ENCODE measurements around the gene METTL3.
A peak's percentile ranks its signal among the peaks of the same experiment; 100 is the strongest.
"Not testable (repeated sequence)": the region's sequence is repeated elsewhere in the genome, so short reads cannot be mapped to it uniquely, and the experiment has no call there.

Gene METTL3

DNA sequence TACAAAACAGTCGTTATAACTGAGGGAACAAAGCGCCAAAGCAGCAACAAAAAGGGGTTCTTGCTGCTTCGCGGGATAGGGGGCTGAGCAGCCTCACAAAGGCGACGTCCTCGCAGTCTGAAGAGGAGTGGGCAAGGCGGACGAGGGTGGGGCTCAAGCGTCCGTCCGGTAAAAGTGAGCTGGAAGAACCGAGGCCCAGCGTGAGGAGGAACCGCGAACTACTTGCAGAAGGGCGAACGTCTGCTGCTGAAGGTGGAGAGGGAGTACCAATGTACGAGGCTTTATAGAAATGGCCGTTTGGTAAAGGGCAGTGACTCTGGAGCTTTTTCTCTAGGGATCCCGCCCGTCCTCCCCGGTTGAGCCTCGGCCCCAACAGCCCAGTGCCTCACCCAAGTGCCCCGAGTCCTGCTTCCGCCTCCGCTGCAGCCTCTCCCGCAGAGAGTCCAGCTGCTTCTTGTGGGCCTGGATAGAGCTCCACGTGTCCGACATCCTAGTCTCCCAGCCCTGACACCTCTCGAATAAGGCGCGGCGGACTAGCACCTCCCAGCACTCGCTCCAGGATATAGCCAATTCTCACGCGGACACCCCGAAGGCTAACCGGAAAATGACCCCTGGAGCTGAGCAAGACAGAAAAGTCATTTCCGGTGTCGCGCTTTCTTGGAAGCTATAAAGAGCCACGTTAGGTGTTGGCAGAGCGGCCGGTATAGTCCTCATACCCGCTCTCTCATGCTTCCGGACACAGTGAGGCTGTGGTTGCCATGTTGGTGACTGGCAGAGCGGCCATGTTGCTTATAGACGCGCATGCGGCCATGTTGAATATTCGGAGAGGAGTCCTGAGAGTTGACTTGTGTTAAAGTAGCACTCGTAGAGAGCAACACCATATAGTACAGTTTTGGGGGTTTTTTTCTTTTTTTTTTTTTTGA lies at the start of gene METTL3:
Gene METTL3 (minus strand): TSS at position 606 of the 923 bp plus-strand sequence. CDS start 117 bp downstream, at position 489.
- peak; percentile 82 to 88 for DNase-seq (ENCODE audit: low read depth in 2 of 2, low spot score in 1 of 2)

DNA sequence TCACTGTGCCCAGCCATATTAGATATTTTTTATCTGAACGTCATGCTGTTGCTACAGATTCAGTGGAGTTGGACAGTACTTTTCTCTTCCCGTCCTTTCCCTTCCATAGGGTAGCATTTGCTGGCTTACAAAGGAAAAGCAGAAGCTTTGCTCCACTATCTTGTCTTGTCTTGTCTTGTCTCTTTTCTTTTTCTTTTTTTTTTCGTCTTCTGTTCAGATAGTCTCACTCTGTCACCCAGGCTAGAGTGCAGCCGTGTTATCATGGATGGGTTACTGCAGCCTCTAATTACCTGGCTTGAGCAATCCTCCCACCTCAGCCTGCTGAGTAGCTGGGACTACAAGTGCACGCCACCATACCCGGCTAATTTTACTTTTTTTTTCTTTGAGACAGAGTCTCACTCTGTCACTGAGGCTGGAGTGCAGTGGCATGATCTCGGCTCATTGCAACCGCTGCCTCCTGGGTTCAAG lies 47.6 kb upstream of the METTL3 start:
- no peak for DNase-seq (ENCODE audit: low read depth in 2 of 2, low spot score in 1 of 2)

DNA sequence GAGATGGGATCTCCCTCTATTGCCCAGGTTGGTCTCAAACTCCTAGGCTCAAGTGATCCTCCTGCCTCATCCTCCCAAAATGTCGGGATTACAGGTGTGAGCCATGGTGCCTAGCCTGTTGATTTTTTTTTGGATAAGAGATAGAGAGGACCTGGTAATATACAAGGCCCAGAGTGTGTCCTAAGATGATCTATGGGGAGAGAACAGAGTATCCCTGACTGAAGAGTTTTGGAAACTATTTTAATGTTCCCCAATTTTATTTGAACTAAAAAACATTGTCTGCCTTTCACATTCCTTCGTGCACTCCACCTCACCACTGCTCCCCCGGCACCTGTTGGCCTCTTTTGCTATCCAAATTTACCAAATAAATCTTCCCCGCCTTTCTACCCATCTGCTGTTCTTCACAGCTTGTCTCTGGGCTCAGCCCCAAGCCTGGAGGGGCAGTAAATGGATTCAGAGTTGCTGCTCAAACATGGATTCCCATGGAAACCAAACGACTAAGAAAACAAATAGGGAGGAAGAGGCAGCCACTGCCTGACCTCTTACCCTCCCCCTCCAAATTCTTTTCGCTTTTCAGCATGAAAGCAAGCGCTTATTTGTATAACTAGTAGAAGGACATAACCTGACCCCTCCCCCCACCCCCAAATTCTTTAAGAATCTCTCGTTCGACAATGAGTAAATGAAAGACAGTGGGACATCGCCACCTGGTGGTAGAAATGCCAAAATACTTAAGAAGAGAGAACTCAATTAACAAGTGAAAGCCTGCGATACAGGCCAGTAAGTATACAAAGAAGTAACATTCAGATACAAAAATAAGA lies 46.2 kb upstream of the METTL3 start:
- peak; percentile 40 to 70 for DNase-seq (ENCODE audit: low read depth in 2 of 2, low spot score in 1 of 2)

DNA sequence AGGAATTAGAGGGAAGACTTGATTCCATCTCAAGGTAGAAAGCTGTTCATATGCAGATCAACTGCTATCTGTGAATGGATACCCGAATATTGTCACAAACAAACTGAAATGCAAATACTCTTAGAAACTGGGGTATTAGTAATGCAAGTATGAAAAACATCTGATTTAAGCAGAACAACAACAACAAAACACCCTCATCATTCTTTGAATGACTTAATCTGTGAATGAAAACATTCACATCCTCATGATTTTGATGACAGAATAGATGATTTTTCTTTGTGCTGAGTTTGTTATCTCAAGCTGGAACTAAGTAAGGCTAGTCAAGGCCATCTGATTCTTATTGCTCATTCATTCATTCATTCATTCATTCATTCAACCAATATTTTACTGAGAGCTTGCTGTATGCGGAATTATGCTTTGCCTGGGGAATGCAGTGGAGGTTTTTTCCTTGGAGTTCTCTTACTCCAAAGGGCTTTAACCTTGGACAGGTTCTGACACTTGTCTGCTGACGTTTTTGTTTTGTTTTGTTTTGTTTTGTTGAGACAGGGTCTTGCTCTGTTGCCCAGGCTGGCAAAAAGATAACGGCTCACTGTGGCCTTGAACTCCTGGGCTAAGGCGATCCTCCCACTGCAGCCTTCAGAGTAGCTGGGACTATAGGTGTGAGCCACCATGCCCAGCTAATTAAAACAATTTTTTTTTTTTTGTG lies 45.4 kb upstream of the METTL3 start:
- no peak for DNase-seq (ENCODE audit: low read depth in 2 of 2, low spot score in 1 of 2)

DNA sequence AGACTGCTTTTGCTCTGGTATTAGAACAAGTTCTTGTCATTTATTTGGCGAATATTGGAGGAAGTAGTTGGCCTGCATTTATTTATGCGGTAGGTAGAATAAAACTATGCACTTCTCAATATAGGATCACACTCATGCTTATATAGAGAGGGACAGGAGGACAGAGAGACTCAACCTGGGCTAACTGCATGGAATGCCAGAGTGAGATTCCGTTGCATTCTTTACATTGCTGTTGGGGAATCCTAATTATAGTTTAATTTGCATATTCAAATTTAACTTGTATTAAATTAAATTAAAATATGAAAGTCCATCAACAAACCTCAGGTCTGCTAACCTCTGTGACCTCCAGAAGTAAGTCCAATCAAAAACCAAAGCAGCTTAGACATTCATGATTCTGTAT lies 42.1 kb upstream of the METTL3 start:
- no peak for DNase-seq (ENCODE audit: low read depth in 2 of 2, low spot score in 1 of 2)

DNA sequence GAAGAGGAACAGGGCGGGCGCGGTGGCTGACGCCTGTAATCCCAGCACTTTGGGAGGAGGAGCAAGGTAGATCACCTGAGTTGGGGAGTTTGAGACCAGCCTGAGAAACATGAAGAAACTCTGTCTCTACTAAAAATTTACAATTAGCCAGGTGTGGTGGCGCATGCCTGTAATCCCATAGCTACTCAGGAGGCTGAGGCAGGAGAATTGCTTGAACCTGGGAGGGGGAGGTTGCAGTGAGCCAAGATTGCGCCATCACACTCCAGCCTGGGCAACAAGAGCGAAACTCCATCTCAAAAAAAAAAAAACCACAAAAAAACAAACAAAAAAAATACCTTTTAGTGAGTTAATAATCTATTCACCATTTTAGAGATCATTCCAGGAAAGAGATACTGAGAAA lies 33.4 kb upstream of the METTL3 start:
- DNase-seq (ENCODE audit: low read depth in 2 of 2, low spot score in 1 of 2), result not testable (repeated sequence)

DNA sequence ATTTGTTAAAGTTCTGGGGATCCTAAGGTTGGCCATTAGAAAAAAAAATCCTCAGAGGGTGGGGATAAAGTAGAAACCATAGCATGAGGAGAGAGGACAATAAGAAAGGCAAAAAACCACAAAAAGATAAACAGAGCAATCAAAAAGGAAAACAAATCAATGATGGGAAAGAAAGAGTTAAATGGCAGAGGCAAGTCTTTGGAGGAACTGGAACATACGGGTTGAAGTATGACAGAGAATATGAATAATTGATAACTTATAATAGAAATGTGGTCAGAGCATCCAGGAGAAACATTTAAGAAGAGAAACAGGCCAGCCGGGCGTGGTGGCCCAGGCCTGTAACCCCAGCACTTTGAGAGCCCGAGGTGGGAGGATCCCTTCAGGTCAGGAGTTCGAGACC lies 32.8 kb upstream of the METTL3 start:
- no peak for DNase-seq (ENCODE audit: low read depth in 2 of 2, low spot score in 1 of 2)

DNA sequence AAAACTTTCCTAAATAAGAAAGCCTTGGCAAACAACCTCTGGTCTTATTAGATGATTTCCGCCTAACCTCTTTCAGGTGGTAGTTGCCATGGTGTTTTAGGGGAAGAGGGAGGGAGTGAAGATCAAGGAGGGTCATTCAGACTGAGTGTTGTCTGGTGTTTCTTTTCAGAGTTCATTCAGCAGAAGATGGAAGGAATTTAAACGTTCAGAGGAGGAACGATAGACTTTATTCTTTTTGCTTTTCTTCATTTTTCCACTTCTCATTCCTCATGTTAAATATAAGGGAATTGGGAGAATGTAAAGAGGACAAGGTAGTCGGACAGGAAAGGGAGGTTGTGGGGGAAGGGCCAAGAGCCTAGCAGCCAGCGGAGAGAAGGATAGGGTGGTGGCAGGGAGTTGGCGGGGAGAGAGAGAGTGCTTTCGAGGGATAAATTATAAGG lies 32.4 kb upstream of the METTL3 start:
- no peak for DNase-seq (ENCODE audit: low read depth in 2 of 2, low spot score in 1 of 2)

DNA sequence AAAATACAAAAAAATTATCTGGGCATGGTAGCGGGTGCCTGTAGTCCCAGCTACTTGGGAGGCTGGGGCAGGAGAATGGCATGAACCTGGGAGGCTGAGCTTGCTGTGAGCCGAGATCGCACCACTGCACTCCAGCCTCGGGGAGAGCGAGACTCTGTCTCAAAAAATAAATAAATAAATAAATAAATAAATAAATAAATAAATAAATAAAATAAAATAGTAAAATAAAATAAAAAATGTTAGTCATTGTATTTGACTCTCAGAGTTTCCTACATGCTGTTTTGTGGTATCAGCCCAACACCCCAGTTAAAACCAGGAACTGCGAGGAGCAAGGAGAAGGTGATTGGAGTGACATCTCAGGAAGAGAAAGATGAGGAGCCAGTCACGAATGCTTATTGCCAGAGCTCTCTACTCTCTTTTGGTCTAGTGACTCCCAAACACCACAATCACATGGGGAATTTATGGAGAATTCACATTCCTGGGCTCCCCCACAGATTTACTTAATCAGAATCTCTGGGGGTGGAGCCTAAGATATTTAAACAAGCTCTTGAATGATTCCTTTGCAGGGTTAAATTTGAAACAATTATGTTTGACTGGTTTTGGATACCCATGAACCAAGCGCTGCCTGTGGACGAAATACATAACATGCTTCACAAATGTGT lies 30.4 kb upstream of the METTL3 start:
- DNase-seq (ENCODE audit: low read depth in 2 of 2, low spot score in 1 of 2), result no peak

DNA sequence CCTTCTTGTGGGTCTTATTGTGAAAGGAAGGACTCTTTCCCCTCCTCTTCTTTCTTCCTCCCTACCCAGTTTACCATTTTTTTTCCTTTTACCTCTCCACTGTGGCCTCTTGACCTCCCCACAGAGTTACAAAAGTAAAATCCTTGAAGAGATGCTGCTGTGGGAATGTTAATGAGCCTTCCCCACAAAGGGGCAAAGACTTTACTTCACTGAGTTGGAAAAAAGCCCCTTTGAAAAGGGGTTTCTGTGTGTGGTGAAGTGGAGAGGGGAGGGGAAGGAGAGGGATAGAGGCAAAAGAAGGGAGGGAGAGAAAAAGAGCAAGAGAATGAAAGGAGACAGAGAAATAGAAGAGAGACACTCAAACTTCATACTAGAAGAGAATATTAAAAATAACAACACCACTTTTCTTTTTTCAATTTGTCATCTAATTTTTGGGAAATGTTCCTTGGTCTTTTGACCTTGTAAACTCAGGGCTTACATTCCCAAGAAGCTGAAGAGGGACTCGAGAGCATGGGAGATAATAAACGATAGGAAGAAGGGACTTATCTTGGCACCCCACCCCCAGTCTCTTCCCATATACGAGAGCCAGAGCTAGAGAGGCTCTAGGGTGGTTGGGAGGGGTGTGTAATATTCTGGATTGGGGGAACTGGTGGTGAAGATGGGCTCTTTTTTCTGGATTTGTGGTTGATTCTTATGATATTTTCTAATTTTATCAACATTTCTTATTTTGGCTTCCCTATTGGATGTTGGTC lies 28.2 kb upstream of the METTL3 start:
- no peak for DNase-seq (ENCODE audit: low read depth in 2 of 2, low spot score in 1 of 2)

DNA sequence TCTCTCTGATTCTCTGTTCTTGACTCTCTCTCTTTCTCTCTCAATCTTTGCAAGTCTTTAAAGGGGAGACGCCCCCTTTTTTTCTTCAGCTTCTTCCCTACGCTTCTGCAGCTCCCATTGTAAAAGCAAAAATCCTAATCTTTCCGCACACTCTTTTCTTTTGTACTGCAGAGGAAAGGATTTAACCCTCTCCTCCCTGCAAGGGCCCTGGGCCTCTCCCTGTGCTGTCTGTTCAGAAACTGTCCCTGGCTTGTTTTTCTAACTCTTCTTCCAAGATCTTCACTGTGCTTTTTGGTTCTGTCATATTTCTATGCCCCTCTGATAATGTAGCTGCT lies 25.9 kb upstream of the METTL3 start:
- no peak for DNase-seq (ENCODE audit: low read depth in 2 of 2, low spot score in 1 of 2)

DNA sequence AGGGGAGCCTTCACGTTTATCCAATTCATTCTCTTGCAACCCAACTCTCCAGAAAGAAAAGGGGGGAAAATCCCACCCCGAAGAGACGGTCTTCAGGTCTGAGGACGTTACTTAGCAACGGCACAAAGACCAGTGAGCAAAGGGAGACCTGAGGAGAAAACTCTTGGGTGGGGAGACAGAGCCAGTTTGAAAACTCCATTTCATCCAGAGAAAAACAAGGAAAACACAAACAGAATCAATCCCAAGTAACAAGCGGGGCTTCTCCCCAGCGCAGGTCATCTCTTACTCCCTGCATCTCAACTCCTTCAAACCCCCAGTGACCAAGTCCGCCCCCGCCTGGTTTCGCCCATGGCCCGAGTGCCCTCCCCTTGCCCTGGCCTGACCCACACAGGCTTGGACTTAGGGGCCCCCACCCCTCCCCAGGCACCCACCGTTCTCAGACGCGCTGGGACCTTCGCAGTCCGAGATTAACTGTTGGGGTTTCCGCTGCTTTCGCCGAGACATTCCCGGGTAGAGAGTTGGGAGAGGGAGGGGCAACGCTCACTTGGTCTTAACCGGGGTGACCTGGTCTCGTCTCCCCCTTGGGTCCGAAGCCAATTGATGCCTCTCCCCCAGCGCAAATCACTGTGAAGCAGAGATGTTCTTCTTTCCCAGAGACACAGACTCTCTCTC lies 25.4 kb upstream of the METTL3 start:
- DNase-seq (ENCODE audit: low read depth in 2 of 2, low spot score in 1 of 2), result no peak

DNA sequence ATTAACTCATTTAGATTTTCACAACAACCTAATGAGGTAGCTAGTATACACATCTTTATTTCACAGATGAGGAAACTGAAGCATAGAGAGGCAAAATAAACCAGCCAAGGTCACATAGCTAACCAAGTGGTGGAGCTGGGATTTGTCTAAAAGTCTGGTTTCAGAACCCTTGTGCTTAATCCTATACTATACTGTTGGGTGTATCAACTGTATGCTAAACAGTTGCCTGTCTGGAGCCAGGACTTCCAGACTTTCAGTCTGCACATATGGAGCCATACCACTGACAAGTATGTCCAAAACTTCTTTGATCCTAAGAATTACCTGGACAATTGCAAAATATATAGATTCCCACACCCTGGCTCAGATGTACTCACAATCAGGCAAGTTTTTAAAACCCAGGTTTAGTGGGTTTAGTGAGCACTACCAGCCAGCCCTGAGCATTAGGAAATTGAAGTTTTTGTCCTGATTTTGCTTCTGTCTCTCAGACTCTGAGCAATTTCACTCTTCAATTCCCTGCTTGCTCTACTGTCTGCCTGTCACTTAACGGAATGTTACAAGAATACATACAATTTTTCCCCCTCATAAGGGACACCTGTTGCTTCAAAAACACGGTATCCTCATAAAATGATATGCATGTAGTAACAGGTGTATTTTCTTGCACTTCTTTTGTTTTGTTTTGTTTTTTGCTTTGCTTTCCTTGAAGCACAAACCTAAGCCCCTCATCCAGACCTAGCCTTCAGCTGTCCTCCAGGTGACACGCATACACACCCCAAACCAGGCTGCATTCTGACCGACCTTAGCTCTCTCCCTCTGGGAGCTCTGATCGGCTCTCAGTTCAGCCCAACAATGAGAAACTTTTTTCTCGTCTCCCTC lies 24.6 kb upstream of the METTL3 start:
- no peak for DNase-seq (ENCODE audit: low read depth in 2 of 2, low spot score in 1 of 2)

DNA sequence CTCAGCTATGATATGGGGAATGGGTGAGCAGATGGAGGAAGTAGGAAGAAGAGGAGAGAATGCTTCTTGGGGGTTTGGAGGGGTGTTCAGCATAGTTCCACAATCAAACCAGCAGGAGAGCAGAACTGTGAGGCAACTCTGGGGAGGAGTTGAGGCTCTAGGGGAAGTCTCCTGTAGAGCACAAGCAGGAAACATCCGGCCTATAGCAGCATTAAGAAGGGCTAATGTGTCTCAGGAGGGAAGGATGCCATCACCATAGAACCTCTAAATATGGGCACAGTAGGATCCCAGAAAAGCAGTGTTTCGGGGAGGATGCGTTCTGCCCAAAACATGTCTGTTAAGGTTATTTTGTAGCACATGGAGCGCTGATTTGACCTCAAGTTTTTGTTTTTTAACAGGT lies 23.4 kb upstream of the METTL3 start:
- DNase-seq (ENCODE audit: low read depth in 2 of 2, low spot score in 1 of 2), result no peak

DNA sequence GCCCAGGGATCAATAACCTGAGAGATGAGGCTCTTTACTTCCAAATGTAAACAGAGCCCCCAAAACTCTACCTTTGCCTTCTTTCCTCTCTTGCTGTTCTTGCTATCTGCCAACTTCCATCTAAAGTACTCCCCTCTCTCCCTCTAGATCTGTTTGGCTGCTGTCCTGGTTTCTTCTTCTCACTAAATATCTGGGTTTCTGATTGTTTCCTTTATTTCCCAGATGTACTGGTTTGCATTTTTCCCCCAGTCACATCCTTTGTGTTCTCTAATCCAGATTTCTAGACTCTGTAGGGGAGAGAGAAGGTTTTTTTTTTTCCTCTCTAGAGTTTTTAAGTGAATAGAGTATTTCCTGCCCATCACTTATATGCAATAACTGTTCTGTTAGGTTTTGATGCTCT lies 22.2 kb upstream of the METTL3 start:
- DNase-seq (ENCODE audit: low read depth in 2 of 2, low spot score in 1 of 2), result no peak

DNA sequence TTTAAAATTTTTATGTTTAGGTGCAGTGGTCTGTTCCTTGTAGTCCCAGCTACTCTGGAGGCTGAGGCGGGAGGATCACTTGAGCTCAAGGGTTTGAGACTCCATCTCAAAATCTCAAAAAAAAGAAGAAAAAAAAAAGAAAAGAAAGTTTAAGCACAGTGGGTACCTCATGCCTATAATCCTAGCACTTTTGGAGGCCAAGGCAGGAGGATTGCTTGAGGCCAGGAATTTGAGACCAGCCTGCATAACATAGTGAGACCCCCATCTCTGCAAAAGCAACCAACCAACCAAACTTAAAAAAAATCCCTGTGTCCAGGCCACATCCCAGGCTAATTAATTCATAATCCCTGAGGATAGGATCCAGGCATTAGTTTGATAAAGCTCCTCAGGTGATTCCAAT lies 18.4 kb upstream of the METTL3 start:
- no peak for DNase-seq (ENCODE audit: low read depth in 2 of 2, low spot score in 1 of 2)

DNA sequence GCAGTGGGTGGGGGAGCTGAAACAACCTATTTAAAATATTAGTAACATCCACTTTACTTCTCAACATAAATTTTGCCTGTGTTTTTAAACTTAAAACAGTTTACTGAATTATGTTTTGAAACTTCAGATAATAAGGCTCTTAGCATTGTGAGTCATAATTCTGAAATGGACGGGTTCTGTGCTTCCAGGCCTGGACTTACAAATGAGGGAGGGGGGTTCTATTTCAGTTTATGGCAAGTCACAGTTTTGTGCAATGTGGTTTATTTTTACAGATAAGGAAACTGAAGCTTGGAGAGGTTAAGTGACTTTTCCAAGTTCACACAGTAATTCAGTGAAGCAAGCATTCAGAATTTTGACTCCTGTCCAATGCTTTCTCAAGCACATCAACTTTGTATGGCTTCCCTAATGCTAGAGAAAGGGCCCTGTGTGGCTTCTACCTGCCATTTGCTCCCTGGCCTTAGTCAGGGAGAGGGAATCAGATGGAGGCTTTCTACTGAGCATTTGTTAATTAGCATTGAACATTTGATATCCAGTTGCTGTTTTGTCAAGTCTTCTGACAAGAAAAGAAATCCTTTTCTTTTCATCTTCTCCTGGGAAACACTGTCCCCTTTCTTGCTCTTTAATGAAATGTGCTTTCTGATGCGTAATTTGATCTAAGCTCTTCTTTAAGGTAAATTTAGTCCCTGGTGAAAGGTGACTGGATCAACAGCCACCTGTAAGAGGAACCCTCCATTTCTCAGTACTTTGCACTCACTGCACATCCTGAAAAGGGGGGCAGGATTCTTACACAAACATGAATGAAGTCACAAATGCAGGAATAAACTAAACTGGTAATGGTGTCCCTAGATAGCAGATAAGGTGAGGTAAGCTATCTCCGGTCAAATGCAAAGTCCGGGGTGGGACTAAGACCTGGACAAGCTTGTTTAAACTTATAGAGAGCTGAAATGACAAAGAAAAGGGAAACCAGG lies 17.5 kb upstream of the METTL3 start:
- DNase-seq (ENCODE audit: low read depth in 2 of 2, low spot score in 1 of 2), result no peak

DNA sequence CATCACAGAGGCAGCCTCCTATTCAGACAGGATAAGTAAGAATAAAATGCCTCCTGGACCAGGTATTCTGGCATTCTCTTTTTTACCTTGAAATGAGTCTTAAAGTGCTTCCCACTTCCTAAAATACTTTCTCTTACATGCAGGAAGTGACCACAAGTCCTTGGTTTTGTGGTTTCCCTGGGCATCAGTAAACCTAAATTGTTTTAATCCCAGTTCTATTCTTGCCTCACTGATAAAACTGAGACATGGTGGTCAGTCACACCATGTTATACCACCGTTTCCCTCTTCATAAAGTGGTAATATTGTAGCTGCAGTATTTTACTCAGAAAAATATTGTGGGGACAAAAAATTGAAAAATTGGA lies 16.2 kb upstream of the METTL3 start:
- DNase-seq (ENCODE audit: low read depth in 2 of 2, low spot score in 1 of 2), result no peak

Measured in stimulated activated CD8-positive, alpha-beta memory T cell treated with anti-CD3 and anti-CD28 coated beads, Interleukin-4, amount 100 ng/mL, for 4 hours (primary cell).